Astrocyte (in vitro differentiated cells and primary cell): Measurements from ENCODE around the gene ERGIC3.

Experiments used
- EZH2 ChIP-seq: IDR thresholded peaks from 2 replicates; pipeline ENCODE4 v1.6.1; 2012; ENCODE audit warnings: mild to moderate bottlenecking, low read length, inconsistent platforms; ENCODE audit not compliant: insufficient read depth
- TF ChIP-seq, protein P1 (sequence below): IDR thresholded peaks from 2 replicates; pipeline ENCODE4 v1.5.1; 2011; ENCODE audit warnings: low read depth, mild to moderate bottlenecking, inconsistent platforms, low read length, moderate library complexity; ENCODE audit not compliant: insufficient read depth

DNA sequence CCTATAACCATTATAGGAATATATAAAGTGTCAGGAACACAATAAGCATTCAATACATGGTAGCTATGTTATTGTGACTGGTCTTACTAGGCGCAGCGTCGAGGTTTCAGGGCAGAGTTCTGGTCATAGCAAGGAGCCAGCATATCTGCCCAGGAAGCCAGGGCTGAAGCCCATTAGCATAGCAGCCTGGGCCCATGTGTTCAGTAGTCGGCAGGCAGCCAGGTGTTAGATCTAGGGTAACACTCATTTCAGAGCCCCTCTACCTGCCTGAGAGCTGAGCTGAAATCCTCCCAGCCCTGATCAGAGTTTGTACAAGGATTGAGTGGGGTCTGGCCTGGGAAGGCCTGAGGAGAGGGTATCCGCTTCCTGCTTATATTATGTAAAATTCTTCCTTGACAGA lies 44.6 kb upstream of the ERGIC3 start:
- TF ChIP-seq, protein P1, sequence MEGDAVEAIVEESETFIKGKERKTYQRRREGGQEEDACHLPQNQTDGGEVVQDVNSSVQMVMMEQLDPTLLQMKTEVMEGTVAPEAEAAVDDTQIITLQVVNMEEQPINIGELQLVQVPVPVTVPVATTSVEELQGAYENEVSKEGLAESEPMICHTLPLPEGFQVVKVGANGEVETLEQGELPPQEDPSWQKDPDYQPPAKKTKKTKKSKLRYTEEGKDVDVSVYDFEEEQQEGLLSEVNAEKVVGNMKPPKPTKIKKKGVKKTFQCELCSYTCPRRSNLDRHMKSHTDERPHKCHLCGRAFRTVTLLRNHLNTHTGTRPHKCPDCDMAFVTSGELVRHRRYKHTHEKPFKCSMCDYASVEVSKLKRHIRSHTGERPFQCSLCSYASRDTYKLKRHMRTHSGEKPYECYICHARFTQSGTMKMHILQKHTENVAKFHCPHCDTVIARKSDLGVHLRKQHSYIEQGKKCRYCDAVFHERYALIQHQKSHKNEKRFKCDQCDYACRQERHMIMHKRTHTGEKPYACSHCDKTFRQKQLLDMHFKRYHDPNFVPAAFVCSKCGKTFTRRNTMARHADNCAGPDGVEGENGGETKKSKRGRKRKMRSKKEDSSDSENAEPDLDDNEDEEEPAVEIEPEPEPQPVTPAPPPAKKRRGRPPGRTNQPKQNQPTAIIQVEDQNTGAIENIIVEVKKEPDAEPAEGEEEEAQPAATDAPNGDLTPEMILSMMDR = no peak
- no peak for TF ChIP-seq EZH2
